ENCODE measurements around the gene COX6A2. TPM values are rescaled to one million over a fixed set of nuclear protein-coding genes. Genes with fewer than 3 reads are reported as not detected.

Gene COX6A2
- total RNA-seq, 1 experiment from 2014 or later: not detected

GRCh38 chr16:31409433-31409832 lies 18.7 kb downstream of the COX6A2 start:
- POLR2A ChIA-PET: no interaction called here
- H3K36me3 ChIP-seq (ENCODE audit: control insufficient read depth, insufficient read depth, low read length): no peaks in the 10 kb centered on the region; the same call in 1 of the 2 replicates
- CTCF ChIA-PET: no interaction called here
- no TSS peak for BruUV-seq (replicated peaks)
- TF ChIP-seq SIN3A (IDR thresholded peaks at IDR 0.05; ENCODE audit: borderline replicate concordance, insufficient read depth, low read depth, low read length): no peak
- TF ChIP-seq TCF7L2 (IDR thresholded peaks at IDR 0.05; ENCODE audit: low read depth, low read length): no peak
- TF ChIP-seq, protein P1, sequence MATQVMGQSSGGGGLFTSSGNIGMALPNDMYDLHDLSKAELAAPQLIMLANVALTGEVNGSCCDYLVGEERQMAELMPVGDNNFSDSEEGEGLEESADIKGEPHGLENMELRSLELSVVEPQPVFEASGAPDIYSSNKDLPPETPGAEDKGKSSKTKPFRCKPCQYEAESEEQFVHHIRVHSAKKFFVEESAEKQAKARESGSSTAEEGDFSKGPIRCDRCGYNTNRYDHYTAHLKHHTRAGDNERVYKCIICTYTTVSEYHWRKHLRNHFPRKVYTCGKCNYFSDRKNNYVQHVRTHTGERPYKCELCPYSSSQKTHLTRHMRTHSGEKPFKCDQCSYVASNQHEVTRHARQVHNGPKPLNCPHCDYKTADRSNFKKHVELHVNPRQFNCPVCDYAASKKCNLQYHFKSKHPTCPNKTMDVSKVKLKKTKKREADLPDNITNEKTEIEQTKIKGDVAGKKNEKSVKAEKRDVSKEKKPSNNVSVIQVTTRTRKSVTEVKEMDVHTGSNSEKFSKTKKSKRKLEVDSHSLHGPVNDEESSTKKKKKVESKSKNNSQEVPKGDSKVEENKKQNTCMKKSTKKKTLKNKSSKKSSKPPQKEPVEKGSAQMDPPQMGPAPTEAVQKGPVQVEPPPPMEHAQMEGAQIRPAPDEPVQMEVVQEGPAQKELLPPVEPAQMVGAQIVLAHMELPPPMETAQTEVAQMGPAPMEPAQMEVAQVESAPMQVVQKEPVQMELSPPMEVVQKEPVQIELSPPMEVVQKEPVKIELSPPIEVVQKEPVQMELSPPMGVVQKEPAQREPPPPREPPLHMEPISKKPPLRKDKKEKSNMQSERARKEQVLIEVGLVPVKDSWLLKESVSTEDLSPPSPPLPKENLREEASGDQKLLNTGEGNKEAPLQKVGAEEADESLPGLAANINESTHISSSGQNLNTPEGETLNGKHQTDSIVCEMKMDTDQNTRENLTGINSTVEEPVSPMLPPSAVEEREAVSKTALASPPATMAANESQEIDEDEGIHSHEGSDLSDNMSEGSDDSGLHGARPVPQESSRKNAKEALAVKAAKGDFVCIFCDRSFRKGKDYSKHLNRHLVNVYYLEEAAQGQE (IDR thresholded peaks at IDR 0.05; ENCODE audit: insufficient read depth in 1 of 2, low read depth in 2 of 2, low read length in 1 of 2): no peak
- TF ChIP-seq POLR2AphosphoS5 (IDR thresholded peaks at IDR 0.05; ENCODE audit: low read depth, low read length): no peak
- TF ChIP-seq, protein P2, sequence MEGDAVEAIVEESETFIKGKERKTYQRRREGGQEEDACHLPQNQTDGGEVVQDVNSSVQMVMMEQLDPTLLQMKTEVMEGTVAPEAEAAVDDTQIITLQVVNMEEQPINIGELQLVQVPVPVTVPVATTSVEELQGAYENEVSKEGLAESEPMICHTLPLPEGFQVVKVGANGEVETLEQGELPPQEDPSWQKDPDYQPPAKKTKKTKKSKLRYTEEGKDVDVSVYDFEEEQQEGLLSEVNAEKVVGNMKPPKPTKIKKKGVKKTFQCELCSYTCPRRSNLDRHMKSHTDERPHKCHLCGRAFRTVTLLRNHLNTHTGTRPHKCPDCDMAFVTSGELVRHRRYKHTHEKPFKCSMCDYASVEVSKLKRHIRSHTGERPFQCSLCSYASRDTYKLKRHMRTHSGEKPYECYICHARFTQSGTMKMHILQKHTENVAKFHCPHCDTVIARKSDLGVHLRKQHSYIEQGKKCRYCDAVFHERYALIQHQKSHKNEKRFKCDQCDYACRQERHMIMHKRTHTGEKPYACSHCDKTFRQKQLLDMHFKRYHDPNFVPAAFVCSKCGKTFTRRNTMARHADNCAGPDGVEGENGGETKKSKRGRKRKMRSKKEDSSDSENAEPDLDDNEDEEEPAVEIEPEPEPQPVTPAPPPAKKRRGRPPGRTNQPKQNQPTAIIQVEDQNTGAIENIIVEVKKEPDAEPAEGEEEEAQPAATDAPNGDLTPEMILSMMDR (IDR thresholded peaks at IDR 0.05): no peak
- no peaks in the 10 kb centered on the region for H3K9me3 ChIP-seq (ENCODE audit: control insufficient read depth, insufficient read depth, low read depth, low read length)
- no peak for ATAC-seq
- no peak overlapping the region for H3K4me3 ChIP-seq (ENCODE audit: low read depth in 2 of 2, low read length in 2 of 2)
- H3K27me3 ChIP-seq (ENCODE audit: control insufficient read depth, insufficient read depth, low read length): no peaks in the 10 kb centered on the region
- in situ Hi-C loops (cut with HindIII; ENCODE audit: low pct_unique_long_range_greater_than_20kb, low sequenced_read_pairs): no loop called here
- H3K4me1 ChIP-seq (ENCODE audit: control insufficient read depth, insufficient read depth, low read length): no peaks in the 10 kb centered on the region
- no peak for DNase-seq (ENCODE audit: low read depth, low spot score)
- intact Hi-C loops (cut with micrococcal nuclease; ENCODE audit: unreplicated experiment): no loop called here
- no peak overlapping the region for H3K27ac ChIP-seq (ENCODE audit: low read length)

GRCh38 chr16:31407406-31407805 lies 20.8 kb downstream of the COX6A2 start:
- intact Hi-C loops (cut with micrococcal nuclease; ENCODE audit: unreplicated experiment): no loop called here
- DNase-seq (ENCODE audit: low read depth, low spot score): no peak
- ChIA-PET CTCF (no interaction called here), POLR2A (no interaction called here)
- no peak for TF ChIP-seq POLR2AphosphoS5 (IDR thresholded peaks at IDR 0.05; ENCODE audit: low read depth, low read length)
- Histone ChIP-seq H3K4me1 (ENCODE audit: control insufficient read depth, insufficient read depth, low read length) (no peaks in the 10 kb centered on the region), H3K4me3 (ENCODE audit: low read depth in 2 of 2, low read length in 2 of 2) (no peak overlapping the region), H3K27ac (ENCODE audit: low read length) (no peak overlapping the region), H3K36me3 (ENCODE audit: control insufficient read depth, insufficient read depth, low read length) (peaks cover 2% of the 10 kb centered on the region; the same call in 1 of the 2 replicates), H3K9me3 (ENCODE audit: control insufficient read depth, insufficient read depth, low read depth, low read length) (no peaks in the 10 kb centered on the region), H3K27me3 (ENCODE audit: control insufficient read depth, insufficient read depth, low read length) (no peaks in the 10 kb centered on the region)
- no peak for ATAC-seq
- BruUV-seq (replicated peaks): no TSS peak
- in situ Hi-C loops (cut with HindIII; ENCODE audit: low pct_unique_long_range_greater_than_20kb, low sequenced_read_pairs): no loop called here

- ATAC-seq (peak; percentile 87), DNase-seq (ENCODE audit: low read depth, low spot score) (no peak)
- Histone ChIP-seq H3K27me3 (ENCODE audit: control insufficient read depth, insufficient read depth, low read length) (no peaks in the 10 kb centered on the region), H3K4me1 (ENCODE audit: control insufficient read depth, insufficient read depth, low read length) (no peaks in the 10 kb centered on the region), H3K4me3 (ENCODE audit: low read depth in 2 of 2, low read length in 2 of 2) (peak overlapping the region; percentile 46 to 54), H3K36me3 (ENCODE audit: control insufficient read depth, insufficient read depth, low read length) (peaks cover 2% of the 10 kb centered on the region; the same call in 1 of the 2 replicates), H3K27ac (ENCODE audit: low read length) (peak overlapping the region; percentile 51), H3K9me3 (ENCODE audit: control insufficient read depth, insufficient read depth, low read depth, low read length) (no peaks in the 10 kb centered on the region)
- BruUV-seq (replicated peaks): no TSS peak
- intact Hi-C loops (cut with micrococcal nuclease; ENCODE audit: unreplicated experiment) (no loop called here), in situ Hi-C loops (cut with HindIII; ENCODE audit: low pct_unique_long_range_greater_than_20kb, low sequenced_read_pairs) (no loop called here)
- CTCF ChIA-PET: no interaction called here
- POLR2A ChIA-PET: no interaction called here
- TF ChIP-seq TCF7L2 (IDR thresholded peaks at IDR 0.05; ENCODE audit: low read depth, low read length) (no peak), SIN3A (IDR thresholded peaks at IDR 0.05; ENCODE audit: borderline replicate concordance, insufficient read depth, low read depth, low read length) (no peak), POLR2AphosphoS5 (IDR thresholded peaks at IDR 0.05; ENCODE audit: low read depth, low read length) (peak; percentile 60)
- TF ChIP-seq, protein P2 (IDR thresholded peaks at IDR 0.05): no peak
Measured at GRCh38 chr16:31404353-31405064, 23.7 kb downstream of the COX6A2 start.
